AG04449 (cell line): ENCODE results near the gene UGT1A7.
"Not testable (repeated sequence)": the region's sequence is repeated elsewhere in the genome, so short reads cannot be mapped to it uniquely, and the experiment has no call there.

ENCODE experiments used
- CTCF ChIA-PET: fragments of 350-600 bp; formaldehyde crosslinking; extraction: SDS; loops from one replicate; lab custom pipeline; 2021; ENCODE audit warnings: antibody characterized with exemption; lab: Yijun Ruan, JAX
- POLR2A ChIA-PET: fragments of 400-600, 350-600 bp; formaldehyde crosslinking; extraction: SDS; loops from one replicate; lab custom pipeline; 2020; ENCODE audit warnings: antibody characterized with exemption, inconsistent platforms; lab: Yijun Ruan, JAX
- DNase-seq: peaks from one replicate; pipeline ENCODE4 v3.0.0-alpha.2; 2010; ENCODE audit warnings: low read depth, low spot score
- H3K4me3 ChIP-seq: 2 replicates; pipeline ENCODE4 v1.5.1; 2011; ENCODE audit warnings: low read depth, mild to moderate bottlenecking, control low read depth, low read length
- CTCF ChIP-seq: IDR thresholded peaks from one replicate; pipeline ENCODE4 v1.5.1; 2011; ENCODE audit warnings: mild to moderate bottlenecking, moderate library complexity, low read length, control low read depth, inconsistent platforms; ENCODE audit not compliant: insufficient read depth; ENCODE audit errors: missing control alignments

UGT1A7 gene

DNA sequence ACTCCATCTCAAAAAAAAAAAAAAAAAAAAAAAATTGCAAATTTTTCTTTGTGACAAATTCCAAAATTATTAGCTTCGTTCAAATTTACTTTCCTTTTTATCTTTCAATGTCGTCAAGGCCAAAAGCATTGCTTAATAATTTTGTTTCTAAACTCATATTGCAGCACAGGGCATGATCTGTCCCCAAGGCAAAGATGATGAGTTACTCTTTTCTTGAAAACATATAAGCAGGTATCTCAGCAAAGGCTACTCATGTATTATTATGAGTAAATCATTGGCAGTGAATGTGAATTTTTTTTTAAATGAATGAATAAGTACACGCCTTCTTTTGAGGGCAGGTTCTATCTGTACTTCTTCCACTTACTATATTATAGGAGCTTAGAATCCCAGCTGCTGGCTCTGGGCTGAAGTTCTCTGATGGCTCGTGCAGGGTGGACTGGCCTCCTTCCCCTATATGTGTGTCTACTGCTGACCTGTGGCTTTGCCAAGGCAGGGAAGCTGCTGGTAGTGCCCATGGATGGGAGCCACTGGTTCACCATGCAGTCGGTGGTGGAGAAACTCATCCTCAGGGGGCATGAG is at the start of gene UGT1A7:
UGT1A7 (plus strand) TSS at position 381 of the 579 bp plus-strand sequence; CDS start at position 418, 37 bp downstream.
- ChIA-PET POLR2A (no interaction called here), CTCF (interaction anchor here (1.3 kb wide), 1 partner anchor 233 kb away, joined by 5 read pairs; no protein-coding TSS in a partner anchor)
- DNase-seq = no peak
- no peak for TF ChIP-seq CTCF
- H3K4me3 ChIP-seq = no peak within 1 kb of the TSS

DNA sequence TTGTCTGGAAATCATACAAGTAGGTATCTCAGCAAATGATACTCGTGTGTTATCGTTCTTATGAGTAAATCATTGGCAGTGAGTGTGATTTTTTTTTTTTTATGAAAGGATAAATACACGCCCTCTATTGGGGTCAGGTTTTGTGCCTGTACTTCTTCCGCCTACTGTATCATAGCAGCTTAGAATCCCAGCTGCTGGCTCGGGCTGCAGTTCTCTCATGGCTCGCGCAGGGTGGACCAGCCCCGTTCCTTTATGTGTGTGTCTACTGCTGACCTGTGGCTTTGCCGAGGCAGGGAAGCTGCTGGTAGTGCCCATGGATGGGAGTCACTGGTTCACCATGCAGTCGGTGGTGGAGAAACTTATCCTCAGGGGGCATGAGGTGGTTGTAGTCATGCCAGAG is 45.4 kb upstream of the UGT1A7 start, which contains the start of gene UGT1A10:
UGT1A10 (plus strand) TSS at position 143 of the 400 bp plus-strand sequence; CDS start at position 218, 75 bp downstream.
- CTCF ChIA-PET, H3K4me3 ChIP-seq, DNase-seq, POLR2A ChIA-PET: not testable (repeated sequence)

DNA sequence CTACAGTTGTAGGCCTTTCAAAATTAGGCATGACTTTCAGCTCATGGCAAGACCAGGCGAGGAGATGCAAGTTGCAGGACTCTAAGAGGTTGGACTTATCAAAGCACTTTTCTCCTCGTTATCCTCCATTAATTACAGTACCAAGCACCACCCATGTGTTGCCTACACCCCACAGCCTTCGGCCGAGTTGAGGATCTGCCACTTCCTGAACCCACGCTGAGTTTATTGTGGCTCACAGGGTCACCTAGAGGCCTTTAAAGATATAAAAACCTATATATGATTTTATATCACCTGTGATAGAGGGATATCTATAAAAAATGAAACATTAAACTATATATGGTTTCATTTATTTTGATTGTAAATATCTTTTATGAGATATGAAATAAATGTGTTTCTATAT is 42.9 kb upstream of the UGT1A7 start:
- CTCF ChIA-PET = no interaction called here
- H3K4me3 ChIP-seq = no peak overlapping the region
- POLR2A ChIA-PET = no interaction called here
- no peak for DNase-seq
- no peak for TF ChIP-seq CTCF

DNA sequence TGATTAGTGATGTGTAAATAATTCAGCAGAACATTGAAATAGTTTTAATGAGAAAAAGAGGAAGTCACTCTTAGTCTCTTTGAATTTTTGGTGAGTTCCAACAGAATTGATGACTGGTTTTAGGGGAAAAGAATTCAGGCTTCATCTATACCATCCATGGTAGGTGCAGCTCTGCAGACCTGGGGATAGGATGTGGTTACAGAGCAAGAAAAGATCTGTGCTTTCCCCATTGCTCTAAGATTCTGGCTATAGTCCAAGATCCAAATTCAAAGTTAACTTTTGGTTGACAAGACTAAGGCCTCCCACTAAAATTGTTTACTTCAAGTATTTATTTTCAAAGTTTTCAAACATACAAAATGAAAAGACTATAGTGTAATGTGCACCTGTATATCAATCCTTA is 41.8 kb upstream of the UGT1A7 start:
- no peak for DNase-seq
- no peak overlapping the region for H3K4me3 ChIP-seq
- no peak for TF ChIP-seq CTCF
- ChIA-PET POLR2A (no interaction called here), CTCF (no interaction called here)

GRCh38 chr2:233643128-233643527 is 38.6 kb upstream of the UGT1A7 start:
- DNase-seq = no peak
- CTCF ChIA-PET = no interaction called here
- no peak overlapping the region for H3K4me3 ChIP-seq
- POLR2A ChIA-PET = no interaction called here
- peak; percentile 9 for TF ChIP-seq CTCF

DNA sequence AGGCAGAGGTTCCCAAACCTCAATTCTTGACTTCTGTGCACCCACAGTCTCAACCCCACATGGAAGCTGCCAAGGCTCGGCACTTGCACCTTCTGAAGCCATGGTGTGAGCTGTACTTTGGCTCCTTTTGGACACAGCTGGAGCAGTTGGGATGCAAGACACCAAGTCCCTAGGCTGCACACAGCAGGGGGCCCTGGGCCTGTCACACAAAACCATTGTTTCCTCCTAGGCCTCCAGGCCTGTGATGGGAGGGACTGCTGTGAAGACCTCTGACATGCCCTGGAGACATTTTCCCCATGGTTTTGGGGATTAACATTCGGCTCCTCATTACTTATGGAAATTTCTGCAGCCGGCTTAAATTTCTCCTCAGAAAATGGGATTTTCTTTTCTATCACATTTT is 35.7 kb upstream of the UGT1A7 start:
- POLR2A ChIA-PET, CTCF ChIA-PET, DNase-seq, H3K4me3 ChIP-seq: not testable (repeated sequence)

DNA sequence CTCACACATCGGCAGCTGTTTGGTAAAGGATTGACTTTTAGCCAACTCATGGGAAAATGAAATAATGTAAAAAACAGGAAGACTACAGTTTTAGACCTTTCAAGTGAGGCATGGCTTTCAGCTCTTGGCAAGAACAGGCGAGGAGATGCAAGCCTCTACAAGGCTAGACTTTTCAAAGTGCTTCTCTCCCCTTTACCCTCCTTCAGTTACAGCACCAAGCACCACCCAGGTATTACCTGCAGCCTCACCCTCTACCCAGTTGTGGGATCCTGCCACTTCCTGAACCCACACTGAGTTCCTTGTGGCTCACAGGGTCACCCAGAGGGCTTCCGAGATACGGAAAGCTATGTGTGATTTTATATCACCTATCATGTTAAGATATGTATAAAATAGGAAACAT is 30.7 kb upstream of the UGT1A7 start:
- no peak for DNase-seq
- ChIA-PET POLR2A (no interaction called here), CTCF (no interaction called here)
- H3K4me3 ChIP-seq = no peak overlapping the region
- TF ChIP-seq CTCF = no peak
